Natural killer cell treated with Interleukin-12 subunit alpha and Interleukin-12 subunit beta and Interleukin-15 and Interleukin-18, amount 100 ng/mL, for 72 hours (primary cell): ENCODE results near the gene GOLGA8T. TPM values are rescaled to one million over a fixed set of nuclear protein-coding genes. Genes with fewer than 3 reads are reported as not detected.
A peak's percentile ranks its signal among the peaks of the same experiment; 100 is the strongest.
"Not testable (repeated sequence)": the region's sequence is repeated elsewhere in the genome, so short reads cannot be mapped to it uniquely, and the experiment has no call there.

Experiments used
- ATAC-seq, 2 donors: fragments of 150-1000 bp; cut with Tn5 transposase in 1 of 2; sonication (Bioruptor Pico), chemical (Tn5 transposase) in 1 of 2; 2 replicates each; pipeline ENCODE4 v1.10.0; 2021
- DNase-seq: peaks from one replicate; pipeline ENCODE4 v3.0.0; 2022; ENCODE audit warnings: low spot score
- H3K27ac Mint-ChIP-seq, 2 donors: 1 replicate in 1 of 2; 2 replicates in 1 of 2; pipeline ENCODE4 v1.8.0; 2022; ENCODE audit warnings: mixed read lengths in 2 of 2, mild to moderate bottlenecking in 1 of 2, moderate library complexity in 1 of 2
- H3K27me3 Mint-ChIP-seq, 2 donors: 1 replicate in 1 of 2; 2 replicates in 1 of 2; pipeline ENCODE4 v1.8.0; 2022; ENCODE audit warnings: mixed read lengths in 2 of 2
- H3K36me3 Mint-ChIP-seq: one replicate; pipeline ENCODE4 v1.8.0; 2022; ENCODE audit warnings: mixed read lengths
- H3K4me1 Mint-ChIP-seq, 2 donors: 1 replicate in 1 of 2; 2 replicates in 1 of 2; pipeline ENCODE4 v1.8.0; 2022; ENCODE audit warnings: low read depth in 2 of 2, mixed read lengths in 2 of 2, mild to moderate bottlenecking in 1 of 2
- H3K4me3 Mint-ChIP-seq: one replicate; pipeline ENCODE4 v1.8.0; 2022; ENCODE audit warnings: mixed read lengths
- H3K9me3 Mint-ChIP-seq: 2 replicates; pipeline ENCODE4 v1.8.0; 2022; ENCODE audit warnings: mixed read lengths
- total RNA-seq, 2 donors: library from RNA; stranded (reverse); gene quantifications; one replicate each; pipeline ENCODE4 v1.2.3, GENCODE V29; 2022

The GOLGA8T gene
- total RNA-seq, result 1 to 10 TPM; 1.7 to 2.3 TPM

- not testable (repeated sequence) for ATAC-seq, H3K9me3 Mint-ChIP-seq, H3K4me3 Mint-ChIP-seq
Observed at GRCh38 chr15:30134751-30135150, at the start of gene GOLGA8T. TSS of gene GOLGA8T (plus strand) at chr15:30135051. CDS start at chr15:30135149, 98 bp downstream.

GRCh38 chr15:30097827-30098226 is 37.0 kb upstream of the GOLGA8T start:
- H3K9me3 Mint-ChIP-seq, result not testable (repeated sequence)
- peak; percentile 66 to 68 for ATAC-seq

More at GRCh38 chr15:30134751-30135150, at the start of gene GOLGA8T:
- H3K36me3 Mint-ChIP-seq, H3K27me3 Mint-ChIP-seq, DNase-seq, H3K4me1 Mint-ChIP-seq, H3K27ac Mint-ChIP-seq: not testable (repeated sequence)

GRCh38 chr15:30102890-30103289 is 32.0 kb upstream of the GOLGA8T start:
- not testable (repeated sequence) for H3K4me3 Mint-ChIP-seq, H3K4me1 Mint-ChIP-seq, H3K36me3 Mint-ChIP-seq, H3K9me3 Mint-ChIP-seq, ATAC-seq, H3K27ac Mint-ChIP-seq, DNase-seq, H3K27me3 Mint-ChIP-seq

More at GRCh38 chr15:30097827-30098226, 37.0 kb upstream of the GOLGA8T start:
- not testable (repeated sequence) for H3K27ac Mint-ChIP-seq, H3K4me1 Mint-ChIP-seq, DNase-seq, H3K4me3 Mint-ChIP-seq, H3K36me3 Mint-ChIP-seq, H3K27me3 Mint-ChIP-seq

GRCh38 chr15:30103941-30104507 is 30.8 kb upstream of the GOLGA8T start:
- H3K4me1 Mint-ChIP-seq, DNase-seq, H3K4me3 Mint-ChIP-seq, H3K9me3 Mint-ChIP-seq, H3K27me3 Mint-ChIP-seq, H3K36me3 Mint-ChIP-seq, H3K27ac Mint-ChIP-seq: not testable (repeated sequence)
- peak; percentile 85 to 86 for ATAC-seq

GRCh38 chr15:30110591-30110990 is 24.3 kb upstream of the GOLGA8T start:
- not testable (repeated sequence) for H3K4me1 Mint-ChIP-seq, DNase-seq, H3K9me3 Mint-ChIP-seq, H3K36me3 Mint-ChIP-seq, H3K27me3 Mint-ChIP-seq, ATAC-seq, H3K4me3 Mint-ChIP-seq, H3K27ac Mint-ChIP-seq

GRCh38 chr15:30130066-30130465 is 4.8 kb upstream of the GOLGA8T start:
- not testable (repeated sequence) for ATAC-seq, DNase-seq, H3K36me3 Mint-ChIP-seq

GRCh38 chr15:30143246-30143645 is 8.4 kb downstream of the GOLGA8T start:
- not testable (repeated sequence) for H3K9me3 Mint-ChIP-seq, ATAC-seq, H3K4me1 Mint-ChIP-seq, H3K27ac Mint-ChIP-seq, H3K36me3 Mint-ChIP-seq, H3K27me3 Mint-ChIP-seq, DNase-seq, H3K4me3 Mint-ChIP-seq

More at GRCh38 chr15:30130066-30130465, 4.8 kb upstream of the GOLGA8T start:
- not testable (repeated sequence) for H3K27ac Mint-ChIP-seq, H3K4me3 Mint-ChIP-seq, H3K9me3 Mint-ChIP-seq, H3K4me1 Mint-ChIP-seq, H3K27me3 Mint-ChIP-seq

GRCh38 chr15:30149891-30150290 is 15.0 kb downstream of the GOLGA8T start:
- H3K36me3 Mint-ChIP-seq, H3K27ac Mint-ChIP-seq, H3K4me3 Mint-ChIP-seq, H3K9me3 Mint-ChIP-seq, DNase-seq, H3K27me3 Mint-ChIP-seq, H3K4me1 Mint-ChIP-seq: not testable (repeated sequence)
- ATAC-seq, result peak in 1 of 2 donors; percentile 70

GRCh38 chr15:30162479-30163357 is 27.9 kb downstream of the GOLGA8T start:
- not testable (repeated sequence) for ATAC-seq, H3K4me1 Mint-ChIP-seq, H3K4me3 Mint-ChIP-seq, H3K27ac Mint-ChIP-seq, H3K36me3 Mint-ChIP-seq, H3K27me3 Mint-ChIP-seq, DNase-seq, H3K9me3 Mint-ChIP-seq

GRCh38 chr15:30163759-30164158 is 28.9 kb downstream of the GOLGA8T start:
- H3K27ac Mint-ChIP-seq, H3K4me1 Mint-ChIP-seq, H3K36me3 Mint-ChIP-seq, ATAC-seq, H3K4me3 Mint-ChIP-seq, H3K27me3 Mint-ChIP-seq, DNase-seq, H3K9me3 Mint-ChIP-seq: not testable (repeated sequence)

GRCh38 chr15:30164257-30164656 is 29.4 kb downstream of the GOLGA8T start:
- not testable (repeated sequence) for H3K9me3 Mint-ChIP-seq, H3K4me1 Mint-ChIP-seq, H3K27ac Mint-ChIP-seq, H3K4me3 Mint-ChIP-seq, H3K36me3 Mint-ChIP-seq, DNase-seq, H3K27me3 Mint-ChIP-seq
- ATAC-seq, result peak; percentile 56 to 75

- H3K36me3 Mint-ChIP-seq, H3K27me3 Mint-ChIP-seq, H3K27ac Mint-ChIP-seq, H3K4me3 Mint-ChIP-seq, DNase-seq, H3K9me3 Mint-ChIP-seq, H3K4me1 Mint-ChIP-seq, ATAC-seq: not testable (repeated sequence)
Observed at GRCh38 chr15:30167403-30167802, 32.6 kb downstream of the GOLGA8T start.

- not testable (repeated sequence) for H3K36me3 Mint-ChIP-seq, H3K9me3 Mint-ChIP-seq, ATAC-seq
Observed at GRCh38 chr15:30167886-30168285, 33.0 kb downstream of the GOLGA8T start.

GRCh38 chr15:30171452-30171851 is 36.6 kb downstream of the GOLGA8T start:
- H3K4me1 Mint-ChIP-seq, result peaks cover 7 to 10% of the 10 kb centered on the region in 2 donors
- not testable (repeated sequence) for H3K4me3 Mint-ChIP-seq, H3K36me3 Mint-ChIP-seq, DNase-seq, ATAC-seq, H3K9me3 Mint-ChIP-seq, H3K27ac Mint-ChIP-seq, H3K27me3 Mint-ChIP-seq

More at GRCh38 chr15:30167886-30168285, 33.0 kb downstream of the GOLGA8T start:
- H3K27me3 Mint-ChIP-seq, H3K4me3 Mint-ChIP-seq, H3K27ac Mint-ChIP-seq, DNase-seq, H3K4me1 Mint-ChIP-seq: not testable (repeated sequence)
